Calu3 (cell line): ENCODE data around the gene GRHL1. TPM values are rescaled to one million over a fixed set of nuclear protein-coding genes. Genes with fewer than 3 reads are reported as not detected.

ENCODE experiments used
- BruUV-seq: library from RNA; stranded (reverse); fragments of 400-500 nt; replicated peaks from 2 replicates; lab custom pipeline; 2021; lab: Mats Ljungman, UMichigan
- CTCF ChIA-PET: fragments of 300-600 bp; sonication (Branson Sonifier 250); formaldehyde crosslinking; loops from one replicate; lab custom pipeline; 2022; ENCODE audit warnings: antibody characterized with exemption; lab: Charles Lee
- DNase-seq: peaks from one replicate; pipeline ENCODE4 v3.0.0; 2022
- H3K27ac Mint-ChIP-seq: one replicate; pipeline ENCODE4 v1.8.0; 2022; ENCODE audit warnings: mixed read lengths; ENCODE audit not compliant: unreplicated experiment
- H3K27me3 Mint-ChIP-seq: one replicate; pipeline ENCODE4 v1.8.0; 2022; ENCODE audit warnings: mixed read lengths; ENCODE audit not compliant: unreplicated experiment
- H3K36me3 Mint-ChIP-seq: one replicate; pipeline ENCODE4 v1.8.0; 2022; ENCODE audit warnings: mild to moderate bottlenecking, moderate library complexity, mixed read lengths; ENCODE audit not compliant: insufficient read depth, unreplicated experiment
- H3K4me1 Mint-ChIP-seq: one replicate; pipeline ENCODE4 v1.8.0; 2022; ENCODE audit warnings: mild to moderate bottlenecking, low read depth, mixed read lengths; ENCODE audit not compliant: unreplicated experiment
- H3K4me3 Mint-ChIP-seq: one replicate; pipeline ENCODE4 v1.8.0; 2022; ENCODE audit warnings: mild to moderate bottlenecking, low read depth, moderate library complexity, mixed read lengths; ENCODE audit not compliant: unreplicated experiment
- H3K9me3 Mint-ChIP-seq: one replicate; pipeline ENCODE4 v1.8.0; 2022; ENCODE audit warnings: low read depth, mixed read lengths; ENCODE audit not compliant: unreplicated experiment
- intact Hi-C: fragments of 100-400 bp; cut with micrococcal nuclease; formaldehyde crosslinking; loops from one replicate; pipeline ENCODE4 v1.10.0; 2022; ENCODE audit not compliant: unreplicated experiment
- total RNA-seq: library from RNA; stranded (reverse); gene quantifications from 2 replicates; pipeline ENCODE4 v1.2.3, GENCODE V29; 2022
- TF ChIP-seq, protein P1 (sequence below): fragments of 200-600 bp; IDR thresholded peaks from one replicate; pipeline ENCODE4 v1.8.0; 2022; ENCODE audit warnings: antibody characterized with exemption; ENCODE audit not compliant: unreplicated experiment

Gene GRHL1
- total RNA-seq, 1 experiment from 2014 or later = 11.7 TPM

DNA sequence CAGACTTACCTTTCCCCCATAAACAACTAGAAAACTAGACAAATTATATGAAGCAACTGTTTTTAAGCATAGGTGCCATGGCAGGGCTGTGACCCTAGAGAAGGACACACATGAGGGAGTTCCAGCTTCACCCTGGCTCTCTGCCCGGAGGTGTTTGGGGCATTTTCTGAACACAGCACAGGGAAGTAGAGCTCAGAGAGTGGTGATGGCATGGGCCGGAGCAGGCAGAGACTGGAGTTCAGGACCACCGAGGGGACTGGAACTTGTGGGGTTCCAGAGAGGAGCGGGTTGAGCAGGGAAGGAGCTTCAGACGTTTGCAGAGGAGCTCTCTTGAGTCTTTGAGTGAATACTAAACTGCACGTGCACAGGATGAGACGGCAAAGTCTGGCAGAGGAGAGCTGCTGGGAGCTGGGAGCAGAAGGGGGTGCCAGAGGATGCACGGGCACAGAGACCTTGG, 65.3 kb downstream of the GRHL1 start:
- intact Hi-C loops = no loop called here
- TF ChIP-seq, protein P1, sequence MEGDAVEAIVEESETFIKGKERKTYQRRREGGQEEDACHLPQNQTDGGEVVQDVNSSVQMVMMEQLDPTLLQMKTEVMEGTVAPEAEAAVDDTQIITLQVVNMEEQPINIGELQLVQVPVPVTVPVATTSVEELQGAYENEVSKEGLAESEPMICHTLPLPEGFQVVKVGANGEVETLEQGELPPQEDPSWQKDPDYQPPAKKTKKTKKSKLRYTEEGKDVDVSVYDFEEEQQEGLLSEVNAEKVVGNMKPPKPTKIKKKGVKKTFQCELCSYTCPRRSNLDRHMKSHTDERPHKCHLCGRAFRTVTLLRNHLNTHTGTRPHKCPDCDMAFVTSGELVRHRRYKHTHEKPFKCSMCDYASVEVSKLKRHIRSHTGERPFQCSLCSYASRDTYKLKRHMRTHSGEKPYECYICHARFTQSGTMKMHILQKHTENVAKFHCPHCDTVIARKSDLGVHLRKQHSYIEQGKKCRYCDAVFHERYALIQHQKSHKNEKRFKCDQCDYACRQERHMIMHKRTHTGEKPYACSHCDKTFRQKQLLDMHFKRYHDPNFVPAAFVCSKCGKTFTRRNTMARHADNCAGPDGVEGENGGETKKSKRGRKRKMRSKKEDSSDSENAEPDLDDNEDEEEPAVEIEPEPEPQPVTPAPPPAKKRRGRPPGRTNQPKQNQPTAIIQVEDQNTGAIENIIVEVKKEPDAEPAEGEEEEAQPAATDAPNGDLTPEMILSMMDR = no peak
- Mint-ChIP-seq H3K9me3 (no peaks in the 10 kb centered on the region), H3K27ac (no peak overlapping the region), H3K4me1 (no peaks in the 10 kb centered on the region), H3K36me3 (no peaks in the 10 kb centered on the region), H3K4me3 (no peak overlapping the region), H3K27me3 (no peaks in the 10 kb centered on the region)
- CTCF ChIA-PET = no interaction called here
- no peak for DNase-seq
- BruUV-seq = no TSS peak

DNA sequence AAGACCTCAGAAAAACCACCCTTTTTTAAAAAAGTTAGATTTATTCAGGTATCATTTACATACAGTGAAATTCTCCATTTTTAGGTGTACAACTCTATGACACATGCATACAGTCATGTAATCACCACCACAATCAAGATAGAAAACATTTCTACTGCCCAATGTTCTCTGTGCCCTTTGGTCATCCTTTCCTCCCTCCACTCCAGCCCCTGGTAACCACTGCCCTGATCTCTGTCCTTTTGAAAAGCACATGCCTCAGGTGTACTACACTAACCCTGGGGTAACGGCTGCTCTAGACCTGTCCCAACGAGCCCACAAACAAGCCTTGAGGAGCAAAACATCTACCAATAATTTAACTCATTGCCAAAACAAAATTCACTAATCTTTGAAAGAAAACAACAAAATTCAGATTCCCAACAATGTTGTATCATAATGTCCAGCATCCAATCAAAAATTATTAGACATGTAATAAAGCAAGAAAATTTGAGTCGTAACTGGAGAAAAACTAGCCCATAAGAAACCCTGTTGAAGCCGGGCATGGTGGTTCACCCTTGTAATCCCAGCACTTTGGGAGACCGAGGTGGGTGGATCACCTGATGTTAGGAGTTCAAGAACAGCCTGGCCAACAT, 65.9 kb downstream of the GRHL1 start:
- Mint-ChIP-seq H3K4me3 (no peak overlapping the region), H3K27ac (no peak overlapping the region), H3K36me3 (no peaks in the 10 kb centered on the region), H3K4me1 (no peaks in the 10 kb centered on the region), H3K27me3 (no peaks in the 10 kb centered on the region), H3K9me3 (no peaks in the 10 kb centered on the region)
- TF ChIP-seq, protein P1 = no peak
- intact Hi-C loops = no loop called here
- BruUV-seq = no TSS peak
- CTCF ChIA-PET = no interaction called here
- DNase-seq = no peak

DNA sequence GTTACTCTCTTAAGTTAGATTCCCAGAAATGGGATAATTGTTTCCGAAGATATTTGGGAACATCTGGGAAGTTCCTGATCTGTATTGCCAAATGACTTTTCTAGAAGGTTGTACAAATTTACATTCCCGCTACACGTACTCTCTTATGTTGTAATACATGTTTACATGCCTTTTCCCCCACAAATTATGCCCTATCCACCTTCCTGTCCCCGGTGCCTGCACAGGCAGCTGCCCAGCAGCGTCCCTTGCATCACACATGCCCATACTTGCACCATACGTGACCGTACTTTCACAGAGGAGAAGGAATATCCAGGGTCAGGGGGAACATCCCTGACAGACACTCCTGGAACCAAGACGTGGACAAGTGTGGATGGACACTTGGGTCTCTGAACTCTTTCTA, 67.7 kb downstream of the GRHL1 start:
- H3K4me3 Mint-ChIP-seq = no peak overlapping the region
- no TSS peak for BruUV-seq
- intact Hi-C loops = no loop called here
- no peaks in the 10 kb centered on the region for H3K36me3 Mint-ChIP-seq
- H3K27me3 Mint-ChIP-seq = no peaks in the 10 kb centered on the region
- TF ChIP-seq, protein P1 = no peak
- no peaks in the 10 kb centered on the region for H3K9me3 Mint-ChIP-seq
- H3K4me1 Mint-ChIP-seq = no peaks in the 10 kb centered on the region
- no peak for DNase-seq
- CTCF ChIA-PET = no interaction called here
- H3K27ac Mint-ChIP-seq = no peak overlapping the region

DNA sequence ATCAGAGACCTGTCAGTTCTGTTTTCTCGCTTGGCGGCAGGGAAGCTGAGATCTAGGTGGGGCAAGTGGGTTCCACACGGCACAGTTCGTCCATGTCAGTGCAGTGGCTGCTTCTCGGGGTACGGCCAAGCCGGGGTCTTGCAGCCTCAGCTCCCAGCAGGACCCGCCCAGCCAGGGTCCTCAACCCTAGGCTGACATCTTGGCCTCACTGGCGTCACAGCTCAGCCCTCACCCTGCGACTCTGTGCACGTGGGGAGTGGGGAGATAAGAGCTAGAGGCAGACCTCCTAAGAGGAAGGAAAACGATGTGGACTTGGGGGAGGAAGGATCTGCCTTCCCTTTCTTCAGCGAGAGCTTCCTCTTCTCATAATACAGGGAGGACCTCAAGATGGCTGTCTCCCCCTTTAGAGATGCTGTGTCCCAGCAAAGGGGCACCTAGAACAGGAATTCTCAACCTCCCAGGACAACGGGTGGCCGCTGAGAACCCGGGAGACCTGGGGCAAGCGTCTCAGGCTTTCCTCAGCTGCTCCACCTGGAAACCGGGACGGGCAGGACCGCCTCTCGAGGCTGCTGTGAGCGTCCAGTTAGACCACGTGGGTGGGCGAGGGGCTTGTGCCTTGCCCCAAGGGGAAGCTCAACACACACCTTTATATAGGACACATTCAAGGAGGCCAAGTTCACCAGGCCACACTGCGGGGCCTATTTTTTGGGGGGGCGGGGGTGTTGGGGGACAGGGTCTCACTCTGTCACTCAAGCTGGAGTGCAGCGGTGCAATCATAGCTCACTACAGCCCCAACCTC, 68.3 kb downstream of the GRHL1 start:
- Mint-ChIP-seq H3K4me1 (no peaks in the 10 kb centered on the region), H3K9me3 (no peaks in the 10 kb centered on the region), H3K4me3 (no peak overlapping the region), H3K27me3 (no peaks in the 10 kb centered on the region), H3K27ac (no peak overlapping the region), H3K36me3 (no peaks in the 10 kb centered on the region)
- no TSS peak for BruUV-seq
- intact Hi-C loops = no loop called here
- DNase-seq = no peak
- TF ChIP-seq, protein P1 = no peak
- CTCF ChIA-PET = interaction anchor here (0.5 kb wide), 1 partner anchor 134 kb away, joined by 3 read pairs; no protein-coding TSS in a partner anchor
